ENCODE results near the gene TIMM13. TPM values are rescaled to one million over a fixed set of nuclear protein-coding genes. Genes with fewer than 3 reads are reported as not detected.

The TIMM13 gene
- total RNA-seq, 1 donor from 2014 or later, result 117 TPM

GRCh38 chr19:2434721-2435265, 7.4 kb upstream of the TIMM13 start:
- no peak overlapping the region for H3K4me3 Mint-ChIP-seq (ENCODE audit: unreplicated experiment)
- no peaks in the 10 kb centered on the region for H3K4me1 Mint-ChIP-seq (ENCODE audit: unreplicated experiment)
- no peak for TF ChIP-seq CTCF (IDR thresholded peaks at IDR 0.05; ENCODE audit: unreplicated experiment)
- H3K36me3 Mint-ChIP-seq (ENCODE audit: low read depth, unreplicated experiment), result peaks cover 19% of the 10 kb centered on the region
- no peaks in the 10 kb centered on the region for H3K9me3 Mint-ChIP-seq (ENCODE audit: unreplicated experiment)
- peaks cover 7% of the 10 kb centered on the region for H3K27me3 Mint-ChIP-seq (ENCODE audit: unreplicated experiment)
- DNase-seq (ENCODE audit: low spot score), result no peak
- no peak overlapping the region for H3K27ac Mint-ChIP-seq (ENCODE audit: unreplicated experiment)

DNA sequence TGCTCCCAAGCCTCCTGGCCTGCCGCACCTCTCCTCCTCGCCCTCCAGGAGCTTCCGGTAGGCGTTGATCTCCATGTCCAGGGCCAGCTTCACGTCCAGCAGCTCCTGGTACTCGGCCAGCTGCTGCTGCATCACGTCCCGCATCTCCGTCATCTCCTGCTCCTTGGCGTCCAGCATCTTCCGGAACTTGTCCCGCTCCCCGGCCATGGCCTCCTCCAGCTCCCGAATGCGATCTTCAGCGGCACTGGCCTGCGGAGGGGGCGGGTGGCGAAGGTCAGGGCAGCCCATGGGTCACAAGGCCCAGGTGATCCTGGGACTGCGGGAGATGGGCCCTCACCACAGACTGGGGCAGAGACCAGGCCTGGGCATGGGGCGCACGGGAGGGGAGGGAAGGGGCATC, 6.9 kb upstream of the TIMM13 start:
- Mint-ChIP-seq H3K27me3 (ENCODE audit: unreplicated experiment) (peaks cover 9% of the 10 kb centered on the region), H3K4me3 (ENCODE audit: unreplicated experiment) (no peak overlapping the region), H3K36me3 (ENCODE audit: low read depth, unreplicated experiment) (peaks cover 21% of the 10 kb centered on the region), H3K9me3 (ENCODE audit: unreplicated experiment) (no peaks in the 10 kb centered on the region), H3K27ac (ENCODE audit: unreplicated experiment) (no peak overlapping the region), H3K4me1 (ENCODE audit: unreplicated experiment) (no peaks in the 10 kb centered on the region)
- DNase-seq (ENCODE audit: low spot score), result no peak
- no peak for TF ChIP-seq CTCF (IDR thresholded peaks at IDR 0.05; ENCODE audit: unreplicated experiment)

- TF ChIP-seq CTCF (IDR thresholded peaks at IDR 0.05; ENCODE audit: unreplicated experiment), result no peak
- DNase-seq (ENCODE audit: low spot score), result no peak
- Mint-ChIP-seq H3K36me3 (ENCODE audit: low read depth, unreplicated experiment) (peaks cover 21% of the 10 kb centered on the region), H3K27me3 (ENCODE audit: unreplicated experiment) (peaks cover 9% of the 10 kb centered on the region), H3K4me1 (ENCODE audit: unreplicated experiment) (no peaks in the 10 kb centered on the region), H3K4me3 (ENCODE audit: unreplicated experiment) (no peak overlapping the region), H3K9me3 (ENCODE audit: unreplicated experiment) (no peaks in the 10 kb centered on the region), H3K27ac (ENCODE audit: unreplicated experiment) (no peak overlapping the region)
Observed at GRCh38 chr19:2433854-2434253, 6.5 kb upstream of the TIMM13 start.

- H3K27ac Mint-ChIP-seq (ENCODE audit: unreplicated experiment), result no peak overlapping the region
- TF ChIP-seq CTCF (IDR thresholded peaks at IDR 0.05; ENCODE audit: unreplicated experiment), result no peak
- peaks cover 13% of the 10 kb centered on the region for H3K27me3 Mint-ChIP-seq (ENCODE audit: unreplicated experiment)
- no peaks in the 10 kb centered on the region for H3K9me3 Mint-ChIP-seq (ENCODE audit: unreplicated experiment)
- H3K4me3 Mint-ChIP-seq (ENCODE audit: unreplicated experiment), result no peak overlapping the region
- H3K36me3 Mint-ChIP-seq (ENCODE audit: low read depth, unreplicated experiment), result peaks cover 21% of the 10 kb centered on the region
- DNase-seq (ENCODE audit: low spot score), result no peak
- H3K4me1 Mint-ChIP-seq (ENCODE audit: unreplicated experiment), result peaks cover 6% of the 10 kb centered on the region
Observed at GRCh38 chr19:2432131-2432848, 4.9 kb upstream of the TIMM13 start.

- TF ChIP-seq CTCF (IDR thresholded peaks at IDR 0.05; ENCODE audit: unreplicated experiment), result no peak
- no peak for DNase-seq (ENCODE audit: low spot score)
- Mint-ChIP-seq H3K36me3 (ENCODE audit: low read depth, unreplicated experiment) (peaks cover 21% of the 10 kb centered on the region), H3K27me3 (ENCODE audit: unreplicated experiment) (peaks cover 13% of the 10 kb centered on the region), H3K9me3 (ENCODE audit: unreplicated experiment) (no peaks in the 10 kb centered on the region), H3K27ac (ENCODE audit: unreplicated experiment) (no peak overlapping the region), H3K4me1 (ENCODE audit: unreplicated experiment) (peaks cover 8% of the 10 kb centered on the region), H3K4me3 (ENCODE audit: unreplicated experiment) (no peak overlapping the region)
Observed at GRCh38 chr19:2431318-2432055, 4.1 kb upstream of the TIMM13 start.

All from endothelial cell (in vitro differentiated cells).